Brain microvascular endothelial cell (primary cell): ENCODE results near the gene CARMIL3.
"Not testable (repeated sequence)": the region's sequence is repeated elsewhere in the genome, so short reads cannot be mapped to it uniquely, and the experiment has no call there.

Source experiments
- DNase-seq: peaks from one replicate; pipeline ENCODE4 v3.0.0-alpha.2; 2020
- H3K27ac ChIP-seq: fragments of 250-450 bp; sonication (Bioruptor Pico); 2 replicates; pipeline ENCODE4 v1.5.1; 2020; ENCODE audit warnings: mild to moderate bottlenecking, moderate library complexity
- H3K27me3 ChIP-seq: fragments of 250-450 bp; sonication (Bioruptor Pico); replicated peaks from 2 replicates; pipeline ENCODE4 v1.5.1; 2020; ENCODE audit warnings: mild to moderate bottlenecking
- H3K36me3 ChIP-seq: fragments of 250-450 bp; sonication (Bioruptor Pico); replicated peaks from 2 replicates; pipeline ENCODE4 v1.5.1; 2020; ENCODE audit warnings: mild to moderate bottlenecking
- H3K4me3 ChIP-seq: 2 replicates; pipeline ENCODE4 v1.5.1; 2011; ENCODE audit warnings: low read depth, mild to moderate bottlenecking, control low read depth, low read length, moderate library complexity
- CTCF ChIP-seq: IDR thresholded peaks from 2 replicates; pipeline ENCODE4 v1.5.1; 2011; ENCODE audit warnings: low read depth, mild to moderate bottlenecking, moderate library complexity, low read length, control low read depth, inconsistent platforms; ENCODE audit errors: missing control alignments
- in situ Hi-C: cut with HindIII; loops from 2 replicates; pipeline ENCODE4 v1.10.0; 2017; ENCODE audit warnings: low sequenced_read_pairs, low pct_ligation_motif_present

CARMIL3 gene, protein sequence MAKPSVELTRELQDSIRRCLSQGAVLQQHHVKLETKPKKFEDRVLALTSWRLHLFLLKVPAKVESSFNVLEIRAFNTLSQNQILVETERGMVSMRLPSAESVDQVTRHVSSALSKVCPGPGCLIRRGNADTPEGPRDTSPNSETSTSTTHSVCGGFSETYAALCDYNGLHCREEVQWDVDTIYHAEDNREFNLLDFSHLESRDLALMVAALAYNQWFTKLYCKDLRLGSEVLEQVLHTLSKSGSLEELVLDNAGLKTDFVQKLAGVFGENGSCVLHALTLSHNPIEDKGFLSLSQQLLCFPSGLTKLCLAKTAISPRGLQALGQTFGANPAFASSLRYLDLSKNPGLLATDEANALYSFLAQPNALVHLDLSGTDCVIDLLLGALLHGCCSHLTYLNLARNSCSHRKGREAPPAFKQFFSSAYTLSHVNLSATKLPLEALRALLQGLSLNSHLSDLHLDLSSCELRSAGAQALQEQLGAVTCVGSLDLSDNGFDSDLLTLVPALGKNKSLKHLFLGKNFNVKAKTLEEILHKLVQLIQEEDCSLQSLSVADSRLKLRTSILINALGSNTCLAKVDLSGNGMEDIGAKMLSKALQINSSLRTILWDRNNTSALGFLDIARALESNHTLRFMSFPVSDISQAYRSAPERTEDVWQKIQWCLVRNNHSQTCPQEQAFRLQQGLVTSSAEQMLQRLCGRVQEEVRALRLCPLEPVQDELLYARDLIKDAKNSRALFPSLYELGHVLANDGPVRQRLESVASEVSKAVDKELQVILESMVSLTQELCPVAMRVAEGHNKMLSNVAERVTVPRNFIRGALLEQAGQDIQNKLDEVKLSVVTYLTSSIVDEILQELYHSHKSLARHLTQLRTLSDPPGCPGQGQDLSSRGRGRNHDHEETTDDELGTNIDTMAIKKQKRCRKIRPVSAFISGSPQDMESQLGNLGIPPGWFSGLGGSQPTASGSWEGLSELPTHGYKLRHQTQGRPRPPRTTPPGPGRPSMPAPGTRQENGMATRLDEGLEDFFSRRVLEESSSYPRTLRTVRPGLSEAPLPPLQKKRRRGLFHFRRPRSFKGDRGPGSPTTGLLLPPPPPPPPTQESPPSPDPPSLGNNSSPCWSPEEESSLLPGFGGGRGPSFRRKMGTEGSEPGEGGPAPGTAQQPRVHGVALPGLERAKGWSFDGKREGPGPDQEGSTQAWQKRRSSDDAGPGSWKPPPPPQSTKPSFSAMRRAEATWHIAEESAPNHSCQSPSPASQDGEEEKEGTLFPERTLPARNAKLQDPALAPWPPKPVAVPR (N-terminal part only)

DNA sequence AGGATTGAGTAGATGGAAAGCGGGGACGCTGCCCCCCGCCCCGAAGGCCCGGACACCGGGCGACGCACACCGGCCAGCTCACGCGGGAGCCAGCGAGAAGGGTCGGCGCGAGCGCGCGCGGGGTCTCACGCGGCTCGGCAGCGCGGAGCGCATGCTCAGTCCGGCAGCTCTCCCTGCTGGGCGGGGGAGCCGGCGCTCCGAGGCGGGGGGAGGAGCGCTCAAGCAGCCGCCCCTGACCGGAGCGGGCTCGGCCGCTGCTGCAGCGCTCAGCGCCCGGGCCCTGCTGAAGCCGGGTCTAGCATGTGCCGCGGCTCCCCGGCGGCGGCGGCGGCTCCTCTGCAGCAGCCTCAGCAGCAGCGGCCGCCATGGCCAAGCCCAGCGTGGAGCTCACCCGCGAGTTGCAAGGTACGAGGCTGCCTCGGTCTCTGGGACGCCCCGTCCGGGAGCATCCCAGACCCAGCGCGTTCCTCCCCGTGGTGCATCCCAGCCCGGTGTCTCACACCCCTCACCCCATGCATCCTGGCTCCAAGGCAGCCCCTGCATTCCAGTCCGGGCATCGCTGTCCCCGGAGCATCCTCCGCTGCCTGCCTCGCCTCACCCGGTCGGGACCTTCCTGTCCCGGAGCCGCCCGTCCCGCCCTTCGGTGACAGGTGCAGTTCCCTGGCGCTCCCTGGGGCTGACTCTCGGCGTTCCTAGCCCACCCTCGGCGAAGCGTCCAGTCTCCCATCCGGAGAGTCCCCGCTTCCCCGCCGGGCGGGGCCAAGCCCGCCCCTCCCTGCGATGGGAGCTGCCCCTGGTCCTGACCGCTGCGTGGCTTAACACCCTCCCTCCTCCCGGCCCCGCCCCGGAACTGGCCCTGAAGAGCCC is at the start of gene CARMIL3:
CARMIL3 (plus strand) TSS at position 221 of the 867 bp plus-strand sequence; CDS start at position 366, 145 bp downstream.
- no peak within 1 kb of the TSS for H3K27ac ChIP-seq

GRCh38 chr14:24006471-24006816 is 45.4 kb upstream of the CARMIL3 start:
- DNase-seq, H3K27me3 ChIP-seq, H3K27ac ChIP-seq, H3K36me3 ChIP-seq, in situ Hi-C loops: not testable (repeated sequence)
- H3K4me3 ChIP-seq: peak overlapping the region; percentile 35

More for the DNA sequence above, at the start of gene CARMIL3:
- no peaks in the 10 kb centered on the region for H3K36me3 ChIP-seq
- H3K27me3 ChIP-seq: no peaks in the 10 kb centered on the region
- TF ChIP-seq CTCF: no peak
- H3K4me3 ChIP-seq: peak within 1 kb of the TSS; percentile 56
- in situ Hi-C loops: no loop called here
- no peak for DNase-seq

- H3K27ac ChIP-seq, H3K36me3 ChIP-seq, H3K27me3 ChIP-seq, DNase-seq, in situ Hi-C loops: not testable (repeated sequence)
- H3K4me3 ChIP-seq: peak overlapping the region; percentile 43
These were observed 44.8 kb upstream of the CARMIL3 start for GRCh38 chr14:24006817-24007652.

- H3K36me3 ChIP-seq: no peaks in the 10 kb centered on the region
- no peak overlapping the region for H3K27ac ChIP-seq
- H3K4me3 ChIP-seq: no peak overlapping the region
- no peaks in the 10 kb centered on the region for H3K27me3 ChIP-seq
- no peak for TF ChIP-seq CTCF
- in situ Hi-C loops: no loop called here
- DNase-seq: no peak
These were observed 40.8 kb upstream of the CARMIL3 start for GRCh38 chr14:24011051-24011450.

DNA sequence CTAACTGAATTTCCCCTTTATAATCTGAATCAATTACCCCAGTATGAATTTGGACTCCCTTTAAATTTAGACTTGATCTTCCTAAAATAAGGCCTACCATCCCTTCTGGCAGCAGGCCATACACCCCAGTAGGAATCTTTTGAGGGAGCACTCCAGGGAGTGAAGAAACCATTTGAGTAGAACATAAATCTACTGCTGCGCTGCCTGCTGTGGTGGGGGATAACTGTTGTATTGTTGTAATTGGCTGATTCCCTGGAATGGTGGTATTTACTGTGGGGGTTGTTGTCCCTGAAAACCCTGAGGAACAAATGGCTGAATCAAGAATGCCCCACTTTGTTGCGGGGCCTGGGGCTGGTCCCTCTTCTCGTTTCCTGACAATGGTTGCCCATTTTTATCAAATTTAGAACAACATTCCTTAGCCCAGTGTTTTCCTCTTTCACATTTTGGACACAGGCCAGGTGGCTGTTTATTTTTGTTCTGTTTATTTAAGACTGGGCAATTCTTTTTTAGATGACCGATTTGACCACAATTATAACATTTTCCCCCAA is 39.0 kb upstream of the CARMIL3 start:
- in situ Hi-C loops, H3K36me3 ChIP-seq, H3K27me3 ChIP-seq, H3K27ac ChIP-seq, DNase-seq, H3K4me3 ChIP-seq: not testable (repeated sequence)
